ENCODE data around the gene FGF14. TPM values are rescaled to one million over a fixed set of nuclear protein-coding genes. Genes with fewer than 3 reads are reported as not detected.

FGF14 gene
- total RNA-seq, 1 experiment from 2014 or later = 0.22 TPM

- Histone ChIP-seq H2BK5ac (ENCODE audit: insufficient read length, low read length) (no peak overlapping the region), H2BK20ac (ENCODE audit: low read depth, low read length, poor library complexity, severe bottlenecking) (no peak overlapping the region), H4K91ac (ENCODE audit: insufficient read length, low read depth, low read length) (no peak overlapping the region), H3K9ac (ENCODE audit: extremely low read depth, insufficient read length, low read length) (no peak overlapping the region), H2BK15ac (ENCODE audit: low read depth, low read length) (no peak overlapping the region), H2AK5ac (ENCODE audit: insufficient read length, low read length) (no peak overlapping the region), H4K5ac (ENCODE audit: insufficient read length, low read depth, low read length) (no peak overlapping the region), H3K79me2 (ENCODE audit: insufficient read depth, low read length) (no peaks in the 10 kb centered on the region), H2BK12ac (ENCODE audit: insufficient read length, low read depth, low read length) (no peak overlapping the region), H3K79me1 (ENCODE audit: insufficient read depth, low read depth, low read length, poor library complexity, severe bottlenecking) (no peaks in the 10 kb centered on the region), H3K14ac (ENCODE audit: insufficient read depth, low read length) (no peak overlapping the region), H3K4me1 (ENCODE audit: insufficient read depth, low read length) (no peaks in the 10 kb centered on the region), H3K4ac (ENCODE audit: low read depth, low read length) (no peak overlapping the region), H3K27me3 (ENCODE audit: insufficient read depth, low read length) (no peaks in the 10 kb centered on the region), H3K18ac (ENCODE audit: insufficient read length, low read depth, low read length) (no peak overlapping the region), H4K8ac (replicated peaks; ENCODE audit: insufficient read length, low read depth, low read length) (no peak overlapping the region), H4K20me1 (ENCODE audit: control insufficient read depth, insufficient read depth, insufficient read length) (no peaks in the 10 kb centered on the region), H3K56ac (ENCODE audit: insufficient read length, low read depth, low read length) (no peak overlapping the region), H3K23ac (ENCODE audit: insufficient read length, low read depth, low read length) (no peak overlapping the region), H3K9me3 (ENCODE audit: control insufficient read depth, low read depth, low read length) (no peaks in the 10 kb centered on the region), H3K4me2 (ENCODE audit: insufficient read depth, insufficient read length, low read length) (no peak overlapping the region), H3K27ac (ENCODE audit: insufficient read length, low read depth, low read length) (no peak overlapping the region), H3K23me2 (ENCODE audit: insufficient read length, low read depth, low read length, poor library complexity, severe bottlenecking) (no peaks in the 10 kb centered on the region), H2AFZ (ENCODE audit: low read length) (no peak overlapping the region), H2BK120ac (ENCODE audit: low read depth, low read length, poor library complexity, severe bottlenecking) (no peak overlapping the region), H3T11ph (ENCODE audit: low read length) (no peak overlapping the region)
- DNase-seq = no peak
- Mint-ChIP-seq H3K36me3 (ENCODE audit: insufficient read depth in 1 of 3, low read depth in 3 of 3) (no peaks in the 10 kb centered on the region), H3K27ac (no peak overlapping the region; a peak in 1 of 7 replicates), H3K4me3 (no peak overlapping the region), H3K27me3 (ENCODE audit: low read depth) (no peaks in the 10 kb centered on the region), H3K4me1 (peaks cover 5 to 6% of the 10 kb centered on the region in 2 experiments; a peak in 2 of 4 replicates), H3K9me3 (no peaks in the 10 kb centered on the region)
- TF ChIP-seq CTCF (conservative IDR thresholded peaks at IDR 0.05) = no peak
- no CpG with 5 or more reads among the region's 1 CpG for WGBS (ENCODE audit: extremely low coverage, insufficient read length, low lambda C conversion rate)
Measured at GRCh38 chr13:102276404-102276803, 125.4 kb downstream of the FGF14 start.

Measured in H9 (cell line).